ENCODE measurements around the gene SAP30BP. TPM values are rescaled to one million over a fixed set of nuclear protein-coding genes. Genes with fewer than 3 reads are reported as not detected.

Gene SAP30BP
- total and polyA plus RNA-seq, 2 donors (not counting 1 experiment from before 2014, with no cell fraction given), result 143 to 148 TPM

DNA sequence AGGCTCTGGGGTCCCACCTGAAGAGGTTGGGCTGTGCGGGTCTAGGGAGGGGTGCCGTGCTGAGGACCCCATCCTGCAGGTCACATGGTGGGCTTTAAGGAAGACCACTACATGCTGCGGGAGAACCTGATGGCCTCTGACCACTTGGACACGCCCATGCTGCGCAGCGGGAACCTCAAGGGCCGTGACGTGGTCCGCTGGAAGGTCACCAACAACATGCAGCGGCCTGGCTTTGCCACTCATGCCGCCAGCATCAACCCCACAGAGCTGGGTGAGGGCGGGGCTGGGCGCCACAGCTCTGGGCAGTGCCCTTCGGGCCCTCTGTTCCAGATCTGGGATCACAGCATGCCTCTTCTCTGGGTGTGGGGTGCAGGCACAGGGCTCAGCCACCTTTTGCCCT is 72.7 kb downstream of the SAP30BP start:
- no peak for ATAC-seq (ENCODE audit: low read depth)
- Mint-ChIP-seq H3K27ac (no peak overlapping the region), H3K4me3 (no peak overlapping the region), H3K4me1 (peaks cover under 1% of the 10 kb centered on the region), H3K27me3 (no peaks in the 10 kb centered on the region), H3K9me3 (ENCODE audit: insufficient read depth) (no peaks in the 10 kb centered on the region)
- no peak overlapping the region for H2AFZ ChIP-seq (ENCODE audit: insufficient read depth, low read depth, low read length, poor library complexity, severe bottlenecking)
- H3K9me3 ChIP-seq (ENCODE audit: control extremely low read depth in 1 of 3, control insufficient read depth in 2 of 3, insufficient read depth in 1 of 3, low read length in 2 of 3), result no peaks in the 10 kb centered on the region
- 92% methylated on average over 14 of the region's 14 CpGs for WGBS (ENCODE audit: insufficient coverage)
- no peaks in the 10 kb centered on the region for H3K79me2 ChIP-seq (ENCODE audit: control insufficient read depth, insufficient read depth, low read length)
- H3K27me3 ChIP-seq (replicated peaks in 1 of 4; ENCODE audit: control extremely low read depth in 1 of 4, control insufficient read depth in 3 of 4, insufficient read depth in 4 of 4, low read length in 3 of 4), result peaks cover 0 to 4% (median 0%) of the 10 kb centered on the region in 4 experiments
- CTCF ChIA-PET, result no interaction called here
- H3K4me1 ChIP-seq (ENCODE audit: control insufficient read depth in 2 of 2, insufficient read depth in 2 of 2, low read length in 2 of 2), result peaks cover 0 to 7% of the 10 kb centered on the region in 2 donors
- no peaks in the 10 kb centered on the region for H3K36me3 ChIP-seq (replicated peaks in 1 of 2; ENCODE audit: control extremely low read depth in 1 of 2, control insufficient read depth in 1 of 2, extremely low read depth in 1 of 2, insufficient read depth in 2 of 2, low read length in 1 of 2)
- no peak overlapping the region for H3K27ac ChIP-seq (ENCODE audit: low read length in 2 of 2)
- no peak overlapping the region for H3K4me2 ChIP-seq (replicated peaks; ENCODE audit: low read depth, low read length, poor library complexity, severe bottlenecking)
- intact Hi-C loops (cut with micrococcal nuclease), result no loop called here
- H3K4me3 ChIP-seq (ENCODE audit: control extremely low read depth in 1 of 5, extremely low read depth in 1 of 5, insufficient read depth in 1 of 5, low read depth in 2 of 5, low read length in 4 of 5), result no peak overlapping the region
- H3K9ac ChIP-seq (ENCODE audit: low read length), result no peak overlapping the region
- TF ChIP-seq, protein P1, sequence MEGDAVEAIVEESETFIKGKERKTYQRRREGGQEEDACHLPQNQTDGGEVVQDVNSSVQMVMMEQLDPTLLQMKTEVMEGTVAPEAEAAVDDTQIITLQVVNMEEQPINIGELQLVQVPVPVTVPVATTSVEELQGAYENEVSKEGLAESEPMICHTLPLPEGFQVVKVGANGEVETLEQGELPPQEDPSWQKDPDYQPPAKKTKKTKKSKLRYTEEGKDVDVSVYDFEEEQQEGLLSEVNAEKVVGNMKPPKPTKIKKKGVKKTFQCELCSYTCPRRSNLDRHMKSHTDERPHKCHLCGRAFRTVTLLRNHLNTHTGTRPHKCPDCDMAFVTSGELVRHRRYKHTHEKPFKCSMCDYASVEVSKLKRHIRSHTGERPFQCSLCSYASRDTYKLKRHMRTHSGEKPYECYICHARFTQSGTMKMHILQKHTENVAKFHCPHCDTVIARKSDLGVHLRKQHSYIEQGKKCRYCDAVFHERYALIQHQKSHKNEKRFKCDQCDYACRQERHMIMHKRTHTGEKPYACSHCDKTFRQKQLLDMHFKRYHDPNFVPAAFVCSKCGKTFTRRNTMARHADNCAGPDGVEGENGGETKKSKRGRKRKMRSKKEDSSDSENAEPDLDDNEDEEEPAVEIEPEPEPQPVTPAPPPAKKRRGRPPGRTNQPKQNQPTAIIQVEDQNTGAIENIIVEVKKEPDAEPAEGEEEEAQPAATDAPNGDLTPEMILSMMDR (IDR thresholded peaks at IDR 0.05), result no peak
- TF ChIP-seq EZH2 (IDR thresholded peaks at IDR 0.05; ENCODE audit: borderline replicate concordance, insufficient read depth, low read depth, low read length, poor library complexity, severe bottlenecking), result no peak
- no peaks in the 10 kb centered on the region for H4K20me1 ChIP-seq (ENCODE audit: control insufficient read depth, insufficient read depth, low read length, poor library complexity, severe bottlenecking)
- POLR2A ChIA-PET, result no interaction called here
- no peak for DNase-seq

DNA sequence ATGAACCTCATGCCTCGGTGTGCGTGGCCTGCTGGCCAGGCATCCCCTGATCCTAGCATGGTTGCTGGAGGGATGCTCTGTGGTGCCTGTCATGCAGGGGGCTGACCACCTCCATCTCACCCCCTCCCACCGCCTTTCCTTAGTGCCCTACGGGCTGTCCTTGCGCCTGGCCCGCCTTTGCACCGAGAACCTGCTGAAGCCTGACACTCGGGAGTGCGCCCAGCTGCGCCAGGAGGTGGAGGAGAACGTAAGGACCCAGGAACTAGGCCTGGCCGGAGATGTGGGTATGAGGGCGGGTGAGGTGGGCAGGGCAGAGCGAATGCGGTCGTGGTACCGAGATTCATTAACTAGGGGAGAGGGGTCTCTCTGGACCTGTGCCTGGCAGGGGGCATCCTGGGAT is 73.1 kb downstream of the SAP30BP start:
- 93% methylated on average over 11 of the region's 17 CpGs for WGBS (ENCODE audit: insufficient coverage)
- no peak for ATAC-seq (ENCODE audit: low read depth)
- Histone ChIP-seq H3K4me1 (ENCODE audit: control insufficient read depth in 2 of 2, insufficient read depth in 2 of 2, low read length in 2 of 2) (peaks cover 0 to 5% of the 10 kb centered on the region in 2 donors), H3K4me3 (ENCODE audit: control extremely low read depth in 1 of 5, extremely low read depth in 1 of 5, insufficient read depth in 1 of 5, low read depth in 2 of 5, low read length in 4 of 5) (no peak overlapping the region), H3K9me3 (ENCODE audit: control extremely low read depth in 1 of 3, control insufficient read depth in 2 of 3, insufficient read depth in 1 of 3, low read length in 2 of 3) (no peaks in the 10 kb centered on the region), H2AFZ (ENCODE audit: insufficient read depth, low read depth, low read length, poor library complexity, severe bottlenecking) (no peak overlapping the region), H3K27me3 (replicated peaks in 1 of 4; ENCODE audit: control extremely low read depth in 1 of 4, control insufficient read depth in 3 of 4, insufficient read depth in 4 of 4, low read length in 3 of 4) (peaks cover 0 to 4% (median 0%) of the 10 kb centered on the region in 4 experiments), H4K20me1 (ENCODE audit: control insufficient read depth, insufficient read depth, low read length, poor library complexity, severe bottlenecking) (no peaks in the 10 kb centered on the region), H3K9ac (ENCODE audit: low read length) (no peak overlapping the region), H3K27ac (ENCODE audit: low read length in 2 of 2) (no peak overlapping the region), H3K79me2 (ENCODE audit: control insufficient read depth, insufficient read depth, low read length) (no peaks in the 10 kb centered on the region), H3K36me3 (replicated peaks in 1 of 2; ENCODE audit: control extremely low read depth in 1 of 2, control insufficient read depth in 1 of 2, extremely low read depth in 1 of 2, insufficient read depth in 2 of 2, low read length in 1 of 2) (no peaks in the 10 kb centered on the region), H3K4me2 (replicated peaks; ENCODE audit: low read depth, low read length, poor library complexity, severe bottlenecking) (no peak overlapping the region)
- Mint-ChIP-seq H3K27ac (no peak overlapping the region), H3K9me3 (ENCODE audit: insufficient read depth) (no peaks in the 10 kb centered on the region), H3K4me3 (no peak overlapping the region), H3K4me1 (no peaks in the 10 kb centered on the region), H3K27me3 (no peaks in the 10 kb centered on the region)
- CTCF ChIA-PET, result no interaction called here
- TF ChIP-seq, protein P1 (IDR thresholded peaks at IDR 0.05), result no peak
- TF ChIP-seq EZH2 (IDR thresholded peaks at IDR 0.05; ENCODE audit: borderline replicate concordance, insufficient read depth, low read depth, low read length, poor library complexity, severe bottlenecking), result no peak
- POLR2A ChIA-PET, result no interaction called here
- intact Hi-C loops (cut with micrococcal nuclease), result no loop called here
- no peak for DNase-seq
